Neural cell (in vitro differentiated cells): ENCODE measurements around the gene BTNL8. TPM values are rescaled to one million over a fixed set of nuclear protein-coding genes. Genes with fewer than 3 reads are reported as not detected.

ENCODE experiments used
- H2AFZ ChIP-seq: fragments of 200-600, 300-800 bp; sonication (generic), shearing (Covaris generic); 2 replicates; pipeline ENCODE4 v1.6.0; 2014; ENCODE audit warnings: low read depth, mild to moderate bottlenecking, antibody characterized with exemption, low read length, moderate library complexity
- H3F3A ChIP-seq: fragments of 200-600 bp; shearing (Covaris generic); 2 replicates; pipeline ENCODE4 v1.6.1; 2016; ENCODE audit warnings: mild to moderate bottlenecking, moderate library complexity, mixed read lengths, antibody characterized with exemption, low read length; ENCODE audit not compliant: insufficient read depth, poor library complexity, severe bottlenecking
- H3K27ac ChIP-seq: fragments of 200-600, 300-800 bp; sonication (generic), shearing (Covaris generic); 2 replicates; pipeline ENCODE4 v1.5.1; 2014; ENCODE audit warnings: mild to moderate bottlenecking, low read length, moderate library complexity
- H3K27me3 ChIP-seq: fragments of 300-800, 200-600 bp; sonication (generic), shearing (Covaris generic); 2 replicates; pipeline ENCODE4 v1.6.0; 2014; ENCODE audit warnings: mild to moderate bottlenecking, low read depth, low read length, moderate library complexity; ENCODE audit not compliant: insufficient read depth
- H3K36me3 ChIP-seq: fragments of 300-800, 200-600 bp; sonication (generic), shearing (Covaris generic); 2 replicates; pipeline ENCODE4 v1.5.1; 2014; ENCODE audit warnings: mild to moderate bottlenecking, antibody characterized with exemption, low read length, moderate library complexity; ENCODE audit not compliant: insufficient read depth
- H3K4me2 ChIP-seq: fragments of 300-800, 200-600 bp; sonication (generic), shearing (Covaris generic); 2 replicates; pipeline ENCODE4 v1.6.0; 2014; ENCODE audit warnings: mild to moderate bottlenecking, low read length
- H3K4me3 ChIP-seq: fragments of 300-800, 200-600 bp; sonication (generic), shearing (Covaris generic); 2 replicates; pipeline ENCODE4 v1.5.1; 2014; ENCODE audit warnings: mild to moderate bottlenecking, low read length, moderate library complexity
- H3K79me2 ChIP-seq: fragments of 200-600 bp; shearing (Covaris generic); replicated peaks from 2 replicates; pipeline ENCODE4 v1.6.0; 2014; ENCODE audit warnings: mild to moderate bottlenecking, low read length, moderate library complexity; ENCODE audit not compliant: insufficient read depth
- H3K9ac ChIP-seq: fragments of 300-800, 200-600 bp; sonication (generic), shearing (Covaris generic); 2 replicates; pipeline ENCODE4 v1.6.1; 2016; ENCODE audit warnings: mild to moderate bottlenecking, low read length, mixed read lengths
- H3K9me2 ChIP-seq: fragments of 200-600 bp; shearing (Covaris generic); 2 replicates; pipeline ENCODE4 v1.6.1; 2016; ENCODE audit warnings: mild to moderate bottlenecking, low read length, mixed read lengths; ENCODE audit not compliant: insufficient read depth
- H3K9me3 ChIP-seq: fragments of 200-600, 300-800 bp; sonication (generic), shearing (Covaris generic); 2 replicates; pipeline ENCODE4 v1.6.1; 2016; ENCODE audit warnings: mild to moderate bottlenecking, mixed run types, low read length, moderate library complexity, mixed read lengths
- H4K20me1 ChIP-seq: fragments of 200-600 bp; shearing (Covaris generic); 2 replicates; pipeline ENCODE4 v1.6.1; 2016; ENCODE audit warnings: mild to moderate bottlenecking, mixed run types; ENCODE audit not compliant: insufficient read depth
- CTCF ChIP-seq: fragments of 450-650 bp; IDR thresholded peaks from 2 replicates; pipeline ENCODE4 v1.5.1; 2014; ENCODE audit warnings: antibody characterized with exemption, mild to moderate bottlenecking, moderate library complexity; ENCODE audit not compliant: poor library complexity, severe bottlenecking
- EP300 ChIP-seq: fragments of 450-650 bp; conservative IDR thresholded peaks from 2 replicates; pipeline ENCODE4 v1.6.1; 2014; ENCODE audit warnings: antibody characterized with exemption, mild to moderate bottlenecking, moderate library complexity; ENCODE audit not compliant: poor library complexity, severe bottlenecking
- EZH2 ChIP-seq: fragments of 200-600, 300-800 bp; shearing (Covaris generic), sonication (generic); IDR thresholded peaks from 2 replicates; pipeline ENCODE4 v1.6.1; 2014; ENCODE audit warnings: antibody characterized with exemption, low read length, borderline replicate concordance, mild to moderate bottlenecking; ENCODE audit not compliant: insufficient read depth, poor library complexity, severe bottlenecking
- MXI1 ChIP-seq: fragments of 450-650 bp; conservative IDR thresholded peaks from 2 replicates; pipeline ENCODE4 v1.6.1; 2014; ENCODE audit warnings: antibody characterized with exemption, mild to moderate bottlenecking; ENCODE audit not compliant: poor library complexity, severe bottlenecking
- POLR2AphosphoS5 ChIP-seq: IDR thresholded peaks from 2 replicates; pipeline ENCODE4 v1.6.1; 2012
- RAD21 ChIP-seq: fragments of 450-650 bp; conservative IDR thresholded peaks from 2 replicates; pipeline ENCODE4 v1.6.1; 2014; ENCODE audit warnings: antibody characterized with exemption, mild to moderate bottlenecking, moderate library complexity
- REST ChIP-seq: IDR thresholded peaks from 2 replicates; pipeline ENCODE4 v1.6.1; 2012; ENCODE audit warnings: borderline replicate concordance
- SMC3 ChIP-seq: fragments of 450-650 bp; conservative IDR thresholded peaks from 2 replicates; pipeline ENCODE4 v1.6.1; 2014; ENCODE audit warnings: antibody characterized with exemption, mild to moderate bottlenecking, moderate library complexity; ENCODE audit not compliant: poor library complexity
- TAF1 ChIP-seq: IDR thresholded peaks from 2 replicates; pipeline ENCODE4 v1.6.1; 2012; ENCODE audit warnings: low read depth
- polyA plus RNA-seq: library from polyadenylated mRNA; depleted of rRNA; stranded (reverse); fragments of >200 nt; gene quantifications from 2 replicates; pipeline ENCODE4 v1.2.3, GENCODE V29; 2014

BTNL8 gene
- polyA plus RNA-seq, 1 donor from 2014 or later = not detected

- H2AFZ ChIP-seq = no peak overlapping the region
- no peak overlapping the region for H3K4me2 ChIP-seq
- no peak overlapping the region for H3K4me3 ChIP-seq
- no peak overlapping the region for H3K27ac ChIP-seq
- H3K36me3 ChIP-seq = no peaks in the 10 kb centered on the region
- no peak overlapping the region for H3K9ac ChIP-seq
- no peaks in the 10 kb centered on the region for H3K27me3 ChIP-seq
- no peaks in the 10 kb centered on the region for H3F3A ChIP-seq
- H3K9me2 ChIP-seq = no peaks in the 10 kb centered on the region
- no peaks in the 10 kb centered on the region for H4K20me1 ChIP-seq
- no peaks in the 10 kb centered on the region for H3K79me2 ChIP-seq
- no peaks in the 10 kb centered on the region for H3K9me3 ChIP-seq
- no peak for TF ChIP-seq EP300
- TF ChIP-seq TAF1 = no peak
- no peak for TF ChIP-seq CTCF
- no peak for TF ChIP-seq REST
- no peak for TF ChIP-seq POLR2AphosphoS5
- TF ChIP-seq SMC3 = no peak
- TF ChIP-seq RAD21 = no peak
- TF ChIP-seq MXI1 = no peak
- no peak for TF ChIP-seq EZH2
Measured at GRCh38 chr5:180865981-180866695, 32.8 kb upstream of the BTNL8 start.

GRCh38 chr5:180866985-180867384 lies 32.0 kb upstream of the BTNL8 start:
- no peak for TF ChIP-seq REST
- no peak for TF ChIP-seq EP300
- no peak for TF ChIP-seq EZH2
- TF ChIP-seq TAF1 = no peak
- no peaks in the 10 kb centered on the region for H3K27me3 ChIP-seq
- H4K20me1 ChIP-seq = no peaks in the 10 kb centered on the region
- H3F3A ChIP-seq = no peaks in the 10 kb centered on the region
- no peak overlapping the region for H3K4me2 ChIP-seq
- H3K4me3 ChIP-seq = no peak overlapping the region
- H2AFZ ChIP-seq = no peak overlapping the region
- H3K27ac ChIP-seq = no peak overlapping the region
- no peaks in the 10 kb centered on the region for H3K36me3 ChIP-seq
- H3K9ac ChIP-seq = no peak overlapping the region
- no peaks in the 10 kb centered on the region for H3K9me3 ChIP-seq
- no peaks in the 10 kb centered on the region for H3K79me2 ChIP-seq
- no peaks in the 10 kb centered on the region for H3K9me2 ChIP-seq
